Sciatic nerve (tissue), 2 donors: ENCODE measurements around the gene SAMD11. TPM values are rescaled to one million over a fixed set of nuclear protein-coding genes. Genes with fewer than 3 reads are reported as not detected.
"Not testable (repeated sequence)": the region's sequence is repeated elsewhere in the genome, so short reads cannot be mapped to it uniquely, and the experiment has no call there.

ENCODE experiments used
- ATAC-seq: fragments of 200-7000 bp; cut with Tn5 transposase; one replicate; pipeline ENCODE4 v1.9.1; 2020; ENCODE audit warnings: mild to moderate bottlenecking, moderate library complexity
- DNase-seq: peaks from one replicate; pipeline ENCODE4 v3.0.0-alpha.2; 2020; ENCODE audit warnings: low spot score
- intact Hi-C: fragments of 100-400 bp; cut with DNase I; formaldehyde crosslinking; loops from one replicate; pipeline ENCODE4 v1.14.2; 2022
- total RNA-seq: library from RNA; stranded (reverse); fragmentation: NEBNext Ultra II Directional; extraction: Animal tissue kit (Norgen Biotek cat#: 25700); gene quantifications from one replicate; pipeline ENCODE4 v1.2.1, GENCODE V29; 2021
- donor health status: DM: no; HTN: no; CAD: no.
- donor health status: DM: no; HTN: no; CAD: no.

SAMD11 gene
- total RNA-seq, 1 donor from 2014 or later = 6.4 TPM

- ATAC-seq = peak; percentile 19
- intact Hi-C loops = no loop called here
- peak; percentile 73 for DNase-seq
Measured at GRCh38 chr1:940107-941014, 16.6 kb downstream of the SAMD11 start.

GRCh38 chr1:941015-941587 is 17.4 kb downstream of the SAMD11 start:
- DNase-seq (no peak), ATAC-seq (no peak)
- intact Hi-C loops = no loop called here

DNA sequence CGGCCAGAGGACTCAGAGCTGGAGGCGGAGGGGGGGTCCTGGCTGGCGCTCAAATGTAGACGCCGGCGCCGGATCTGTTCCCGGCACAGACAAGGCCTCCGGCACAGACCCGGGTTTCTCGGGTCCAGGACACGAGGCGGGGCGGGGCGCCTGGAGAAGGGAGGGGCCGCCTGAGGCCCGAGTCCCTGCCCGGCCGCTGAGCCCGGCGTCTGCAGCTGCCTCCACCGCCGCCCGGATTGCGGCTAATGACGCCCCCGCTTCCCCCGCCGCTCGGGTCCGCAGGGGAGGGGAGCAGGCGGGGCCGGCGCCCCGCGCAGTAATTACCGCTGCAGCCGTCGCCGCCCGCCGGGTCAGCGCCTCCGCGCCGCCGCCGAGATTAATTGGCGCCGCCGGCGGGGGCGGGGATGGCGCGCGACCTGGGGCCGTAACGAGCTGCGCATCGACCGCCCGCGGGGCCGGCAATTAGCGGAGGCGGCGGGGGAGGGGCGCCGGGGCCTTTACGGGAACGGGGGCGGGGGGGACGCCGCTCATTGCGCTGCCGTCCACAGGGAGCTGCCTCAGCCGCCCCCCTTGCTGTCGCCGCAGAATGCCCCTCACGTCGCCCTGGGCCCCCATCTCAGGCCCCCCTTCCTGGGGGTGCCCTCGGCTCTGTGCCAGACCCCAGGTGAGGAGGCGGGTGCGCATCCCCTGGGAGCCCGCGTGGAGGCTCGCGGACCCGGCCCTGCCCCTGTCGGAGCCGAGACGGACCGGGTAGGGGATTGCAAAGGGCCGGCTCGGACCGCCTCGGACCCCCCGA is 18.1 kb downstream of the SAMD11 start:
- ATAC-seq = peak; percentile 54
- DNase-seq = peak; percentile 82
- intact Hi-C loops = no loop called here

GRCh38 chr1:942411-942821 is 18.7 kb downstream of the SAMD11 start:
- ATAC-seq (no peak), DNase-seq (no peak)
- intact Hi-C loops = no loop called here

DNA sequence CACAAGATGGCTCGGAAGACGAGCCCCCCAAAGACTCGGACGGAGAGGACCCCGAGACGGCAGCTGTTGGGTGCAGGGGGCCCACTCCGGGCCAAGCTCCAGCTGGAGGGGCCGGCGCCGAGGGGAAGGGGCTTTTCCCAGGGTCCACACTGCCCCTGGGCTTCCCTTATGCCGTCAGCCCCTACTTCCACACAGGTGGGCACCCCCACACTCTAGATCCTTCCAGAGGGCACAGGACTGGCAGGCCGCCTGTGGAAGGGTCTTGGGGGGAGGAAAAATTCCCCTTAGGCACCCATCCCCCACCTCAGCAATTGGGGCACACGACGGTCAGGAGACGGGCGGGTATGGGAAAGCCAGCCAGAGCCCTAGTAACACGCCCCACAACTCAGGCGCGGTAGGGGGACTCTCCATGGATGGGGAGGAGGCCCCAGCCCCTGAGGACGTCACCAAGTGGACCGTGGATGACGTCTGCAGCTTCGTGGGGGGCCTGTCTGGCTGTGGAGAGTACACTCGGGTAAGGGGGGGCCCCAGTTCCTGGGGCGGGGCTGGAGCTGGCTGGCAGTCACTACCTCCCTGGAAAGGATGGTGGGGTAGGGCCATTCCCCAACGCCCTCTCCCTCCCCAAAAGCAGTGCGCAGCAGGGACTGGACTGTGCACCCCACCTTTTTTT is 19.3 kb downstream of the SAMD11 start:
- ATAC-seq (peak; percentile 22), DNase-seq (no peak)
- intact Hi-C loops = no loop called here

- ATAC-seq (no peak), DNase-seq (no peak)
- intact Hi-C loops = no loop called here
Measured at GRCh38 chr1:943545-944340, 20.0 kb downstream of the SAMD11 start.

DNA sequence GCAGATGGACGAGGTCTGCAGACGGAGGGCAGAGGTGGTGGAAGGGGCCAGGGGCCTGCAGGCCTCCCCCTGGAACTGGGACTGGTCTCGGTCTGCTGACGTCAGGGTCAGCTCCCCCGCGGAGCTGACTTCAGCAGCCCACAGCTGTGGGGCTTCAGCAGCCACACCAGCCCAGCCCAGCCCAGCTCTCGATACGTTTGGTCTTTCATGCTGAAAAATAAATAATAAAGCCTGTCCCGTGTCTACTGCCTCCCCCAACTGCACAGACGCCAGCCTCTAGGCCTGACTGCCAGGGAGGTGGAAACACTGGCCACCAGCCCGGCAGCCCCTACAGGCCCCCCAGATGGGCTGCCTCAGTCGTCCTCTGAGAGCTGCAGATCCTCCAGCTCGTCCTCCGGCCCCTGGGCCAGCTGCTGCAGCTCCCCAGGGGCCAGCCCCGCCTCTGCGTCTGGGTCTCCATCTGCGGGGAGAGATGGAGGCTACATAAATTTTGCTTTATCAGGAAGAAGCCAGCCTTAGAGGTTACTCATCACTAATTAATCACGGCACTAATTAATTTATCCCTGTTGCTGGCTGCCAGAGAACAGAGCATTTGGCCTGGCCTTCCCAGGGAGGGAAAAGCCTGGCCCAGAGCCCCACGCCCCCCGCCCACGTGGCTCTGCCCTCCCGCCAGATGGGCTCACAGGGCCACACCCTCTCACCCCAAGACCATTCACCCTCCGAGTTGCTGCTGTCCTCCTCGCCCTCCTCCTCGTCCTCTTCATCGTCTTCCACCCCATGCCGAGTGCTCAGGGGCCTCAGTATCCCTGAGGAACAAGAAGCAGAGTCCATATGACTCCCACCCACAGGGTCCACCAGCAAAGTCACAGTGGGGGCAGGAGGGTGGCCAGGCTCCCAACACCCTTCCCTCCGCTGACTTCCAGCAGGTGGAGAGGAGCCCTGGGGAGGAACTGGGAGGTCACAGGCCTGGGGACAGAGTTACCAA is 20.9 kb downstream of the SAMD11 start:
- DNase-seq (no peak), ATAC-seq (no peak)
- intact Hi-C loops = no loop called here

- no peak for DNase-seq
- no peak for ATAC-seq
- intact Hi-C loops = no loop called here
Measured at GRCh38 chr1:945688-946556, 22.2 kb downstream of the SAMD11 start.

- intact Hi-C loops, DNase-seq, ATAC-seq: not testable (repeated sequence)
Measured at GRCh38 chr1:946811-947210, 23.1 kb downstream of the SAMD11 start.

DNA sequence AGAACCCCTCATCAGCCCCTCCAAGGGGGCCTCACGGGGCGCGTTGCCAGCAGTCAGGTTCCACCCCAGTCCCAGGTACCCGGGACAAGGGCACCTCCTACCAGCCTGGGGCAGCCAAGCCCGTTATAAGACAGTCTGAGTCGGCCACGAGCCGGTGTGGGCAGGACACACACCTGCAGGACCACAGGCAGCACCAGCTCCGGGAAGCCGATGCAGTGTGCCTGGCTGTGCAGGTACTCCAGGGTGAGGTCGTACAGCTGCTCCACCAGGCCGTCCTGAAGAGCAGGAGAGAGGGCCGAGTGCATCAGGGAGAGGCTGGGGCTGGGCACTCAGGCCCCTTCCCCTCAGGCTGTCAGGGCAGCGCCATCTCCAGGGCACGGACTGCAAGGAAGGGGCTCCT is 24.2 kb downstream of the SAMD11 start:
- intact Hi-C loops = no loop called here
- ATAC-seq (no peak), DNase-seq (no peak)

DNA sequence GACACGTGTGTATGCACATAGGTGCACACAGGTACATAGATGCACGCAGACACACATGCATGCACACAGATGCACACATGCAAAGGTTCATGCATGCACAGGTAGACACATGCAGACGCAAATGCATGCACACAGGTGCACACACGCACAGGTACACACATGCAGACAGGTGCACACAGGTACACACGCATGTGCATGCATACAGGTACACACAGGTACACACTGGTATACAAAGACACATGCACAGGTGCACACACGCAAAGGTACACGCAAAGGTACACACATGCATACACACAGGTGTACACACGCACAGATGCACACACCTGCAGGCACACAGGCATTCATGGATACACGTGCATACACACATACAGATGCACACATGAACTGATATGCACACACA is 26.5 kb downstream of the SAMD11 start:
- intact Hi-C loops = no loop called here
- ATAC-seq (no peak), DNase-seq (no peak)

GRCh38 chr1:950881-951280 is 27.2 kb downstream of the SAMD11 start:
- intact Hi-C loops = no loop called here
- no peak for ATAC-seq
- DNase-seq = no peak

GRCh38 chr1:951364-951763 is 27.6 kb downstream of the SAMD11 start:
- no peak for DNase-seq
- intact Hi-C loops = no loop called here
- no peak for ATAC-seq

- ATAC-seq (no peak), DNase-seq (no peak)
- intact Hi-C loops = no loop called here
Measured at GRCh38 chr1:952201-952600, 28.5 kb downstream of the SAMD11 start.

DNA sequence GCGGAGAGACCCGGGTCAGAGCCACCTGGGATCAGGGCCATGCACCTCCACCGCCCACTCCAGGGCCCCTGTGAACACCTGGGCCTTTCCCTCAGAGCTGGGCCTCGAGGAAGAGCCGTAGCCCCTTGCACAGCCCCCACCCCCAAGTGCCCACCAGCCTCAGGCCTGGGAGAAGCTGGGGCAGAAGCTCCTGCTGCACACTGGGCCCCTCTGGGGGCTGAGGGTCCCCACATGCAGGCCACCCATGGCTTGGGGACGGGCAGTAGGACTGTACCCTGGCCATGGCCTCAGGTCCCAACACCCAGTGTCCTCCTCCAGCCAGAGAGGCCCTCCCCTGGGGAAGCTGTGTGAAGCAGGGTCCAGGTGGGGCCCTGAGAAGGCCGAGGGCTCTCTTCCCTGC is 28.9 kb downstream of the SAMD11 start:
- DNase-seq (no peak), ATAC-seq (no peak)
- intact Hi-C loops = no loop called here

DNA sequence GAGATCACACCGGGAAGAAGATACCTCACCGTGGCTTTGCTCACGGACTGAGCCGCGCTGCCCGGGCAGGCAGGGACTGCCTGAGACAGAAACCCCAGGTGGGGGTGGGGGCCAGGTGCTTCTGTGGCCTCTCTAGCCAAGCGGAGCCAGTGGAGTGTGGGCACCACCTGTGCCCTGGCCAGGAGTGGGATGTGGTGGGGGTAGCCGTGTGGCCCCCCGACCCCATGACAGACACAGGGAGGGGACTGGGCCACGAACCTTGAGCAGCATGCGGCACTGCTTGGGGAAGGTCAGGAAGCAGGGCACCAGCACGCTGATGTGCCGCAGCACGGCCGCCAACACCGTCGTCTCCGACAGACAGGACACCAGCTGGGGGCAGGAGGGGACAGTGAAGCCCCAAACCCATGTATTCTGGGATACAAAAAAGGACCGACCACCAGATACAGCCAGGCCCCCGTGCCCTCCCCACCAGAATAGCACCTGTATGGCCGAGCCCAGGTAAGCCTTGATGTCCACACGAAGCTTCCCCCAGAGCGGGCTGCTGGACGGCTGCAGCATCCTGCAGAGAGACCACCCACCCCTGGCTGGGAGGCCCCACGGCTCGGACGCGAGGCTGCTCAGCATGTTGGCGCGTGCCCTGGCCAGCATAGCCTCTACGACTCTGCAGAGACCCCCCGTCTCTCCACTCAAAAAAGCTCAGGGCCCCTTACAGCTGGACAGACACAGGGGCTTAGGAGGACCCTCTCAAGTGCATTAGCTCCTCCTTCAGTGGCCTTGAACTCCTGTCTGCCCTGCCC is 30.0 kb downstream of the SAMD11 start:
- DNase-seq = no peak
- no peak for ATAC-seq
- intact Hi-C loops = no loop called here
